T-helper 2 cell treated with Interferon-gamma antibody and Interleukin-4, amounts not matched to agents 5 μg/mL and 100 μg/mL, for 36 hours (primary cell): ENCODE data around the gene KRTAP9-2.
"Not testable (repeated sequence)": the region's sequence is repeated elsewhere in the genome, so short reads cannot be mapped to it uniquely, and the experiment has no call there.

Experiments
- DNase-seq: peaks from one replicate; pipeline ENCODE4 v3.0.0; 2021; ENCODE audit warnings: low spot score
- H3K27ac Mint-ChIP-seq: one replicate; pipeline ENCODE4 v1.8.0; 2021; ENCODE audit warnings: mild to moderate bottlenecking, mixed read lengths
- H3K27me3 Mint-ChIP-seq: one replicate; pipeline ENCODE4 v1.8.0; 2021; ENCODE audit warnings: low read depth, mixed read lengths
- H3K36me3 Mint-ChIP-seq: one replicate; pipeline ENCODE4 v1.8.0; 2021; ENCODE audit warnings: low read depth, mixed read lengths
- H3K4me1 Mint-ChIP-seq: one replicate; pipeline ENCODE4 v1.8.0; 2021; ENCODE audit warnings: low read depth, mixed read lengths
- H3K4me3 Mint-ChIP-seq: one replicate; pipeline ENCODE4 v1.8.0; 2022; ENCODE audit warnings: mild to moderate bottlenecking, moderate library complexity, mixed read lengths
- H3K9me3 Mint-ChIP-seq: one replicate; pipeline ENCODE4 v1.8.0; 2021; ENCODE audit warnings: mixed read lengths

Gene KRTAP9-2

DNA sequence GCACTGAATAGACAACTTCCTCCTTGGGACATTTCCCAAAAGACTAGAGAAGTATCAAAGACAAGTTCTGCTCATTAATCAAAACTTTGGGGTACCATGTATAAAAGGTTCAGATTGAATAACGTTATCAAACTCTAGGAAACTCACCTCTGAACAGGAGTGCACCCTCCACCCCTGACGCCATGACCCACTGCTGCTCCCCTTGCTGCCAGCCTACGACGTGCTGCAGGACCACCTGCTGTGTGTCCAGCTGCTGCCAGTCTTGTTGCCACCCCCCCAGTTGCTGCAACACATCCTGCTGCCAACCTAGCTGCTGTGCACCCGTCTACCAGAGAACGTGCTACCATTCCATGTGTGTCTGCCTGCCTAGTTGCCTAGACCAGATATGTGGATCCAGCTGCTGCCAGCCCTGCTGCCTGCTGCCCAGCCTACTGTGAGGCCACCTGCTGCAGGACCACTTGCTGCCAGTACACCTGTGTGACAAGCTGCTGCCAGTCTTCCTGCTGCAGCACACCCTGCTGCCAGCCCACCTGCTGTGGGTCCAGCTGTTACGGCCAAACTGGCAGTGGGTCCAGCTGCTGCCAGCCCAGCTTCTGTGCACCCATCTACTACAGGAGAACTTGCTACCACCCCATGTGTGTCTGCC is 13.8 kb upstream of the KRTAP9-2 start:
- no peak for DNase-seq
- H3K9me3 Mint-ChIP-seq = no peaks in the 10 kb centered on the region
- no peak overlapping the region for H3K27ac Mint-ChIP-seq
- no peaks in the 10 kb centered on the region for H3K4me1 Mint-ChIP-seq
- no peaks in the 10 kb centered on the region for H3K36me3 Mint-ChIP-seq
- H3K4me3 Mint-ChIP-seq = no peak overlapping the region
- H3K27me3 Mint-ChIP-seq = peaks cover 23% of the 10 kb centered on the region

DNA sequence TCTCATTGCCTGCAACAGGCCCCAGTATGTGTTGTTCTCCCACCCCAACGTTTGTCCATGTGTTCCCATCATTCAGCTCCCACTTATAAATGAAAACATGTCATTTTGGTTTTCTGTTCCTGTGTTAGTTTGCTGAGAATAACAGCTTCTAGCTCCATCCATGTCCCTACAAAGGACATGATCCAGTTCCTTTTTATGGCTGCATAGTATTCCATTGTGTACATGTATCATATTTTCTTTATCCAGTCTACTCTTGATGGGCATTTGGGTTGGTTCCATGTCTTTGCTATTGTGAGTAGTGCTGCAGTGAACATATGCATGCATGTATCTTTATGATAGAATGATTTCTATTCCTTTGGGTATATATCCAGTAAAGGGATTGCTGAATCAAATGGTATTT is 10.8 kb upstream of the KRTAP9-2 start:
- Mint-ChIP-seq H3K36me3 (no peaks in the 10 kb centered on the region), H3K9me3 (no peaks in the 10 kb centered on the region), H3K27ac (no peak overlapping the region), H3K27me3 (peaks cover 5% of the 10 kb centered on the region), H3K4me1 (no peaks in the 10 kb centered on the region), H3K4me3 (no peak overlapping the region)
- no peak for DNase-seq

DNA sequence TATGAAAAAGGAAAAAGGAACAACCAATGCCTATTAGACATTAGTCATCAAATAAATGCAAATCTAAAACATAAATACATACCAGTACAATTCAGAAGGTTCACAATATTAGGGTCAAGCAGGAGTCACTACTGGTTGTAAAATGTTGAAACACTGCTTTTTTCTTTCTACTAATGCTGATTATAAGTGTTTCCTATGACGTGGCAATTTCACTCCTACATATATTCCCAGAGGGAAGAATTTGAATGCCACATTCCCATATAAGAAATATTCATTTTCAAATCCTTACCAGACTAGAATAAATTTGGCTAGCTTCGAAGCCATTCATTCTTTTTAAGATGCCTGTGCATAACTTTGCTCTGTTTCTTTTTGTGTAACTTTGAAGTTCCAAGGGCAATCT is 2.6 kb upstream of the KRTAP9-2 start:
- Mint-ChIP-seq H3K9me3 (no peaks in the 10 kb centered on the region), H3K4me3 (no peak overlapping the region), H3K27ac (no peak overlapping the region), H3K4me1 (no peaks in the 10 kb centered on the region), H3K27me3 (peaks cover 11% of the 10 kb centered on the region), H3K36me3 (no peaks in the 10 kb centered on the region)
- DNase-seq = no peak

DNA sequence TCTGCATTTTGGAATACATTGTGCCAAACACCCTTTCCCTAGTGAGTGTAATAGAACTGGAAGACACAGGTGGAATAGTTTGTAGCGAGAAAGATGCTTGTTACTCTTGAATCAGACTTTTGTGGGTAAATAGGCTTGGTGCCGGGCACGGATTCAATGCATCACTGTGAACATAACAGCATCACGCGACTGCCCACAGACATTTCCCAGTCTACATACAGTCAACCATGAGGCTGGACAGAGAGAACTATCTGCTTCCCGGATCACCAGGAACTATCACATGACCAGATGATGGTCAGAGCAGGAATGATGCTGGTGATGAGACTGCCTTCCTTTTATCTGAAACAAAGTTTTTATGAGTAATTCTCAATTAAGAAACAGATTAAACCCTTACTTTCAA is 397 bp upstream of the KRTAP9-2 start:
- H3K9me3 Mint-ChIP-seq = no peaks in the 10 kb centered on the region
- no peak overlapping the region for H3K27ac Mint-ChIP-seq

DNA sequence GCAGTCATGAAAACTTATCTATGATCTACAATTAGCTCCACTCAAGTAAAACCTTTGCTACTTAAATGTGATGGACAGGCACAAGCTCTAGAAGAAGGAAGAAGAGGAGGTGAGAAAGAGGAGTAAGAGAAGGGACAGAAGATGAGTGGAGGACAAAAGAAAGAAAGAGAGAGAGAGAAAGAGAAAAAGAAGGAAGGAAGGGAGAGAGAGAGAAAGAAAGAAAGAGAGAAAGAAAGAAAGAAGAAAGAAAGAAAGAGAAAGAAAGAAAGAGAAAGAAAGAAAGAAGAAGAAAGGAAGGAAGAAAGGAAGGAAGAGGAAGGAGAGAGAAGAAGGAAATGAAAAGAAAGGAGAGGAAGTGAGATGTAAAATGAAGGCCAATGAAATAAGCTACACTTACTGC is 3.6 kb downstream of the KRTAP9-2 start:
- no peak overlapping the region for H3K4me3 Mint-ChIP-seq
- H3K27ac Mint-ChIP-seq = no peak overlapping the region
- H3K4me1 Mint-ChIP-seq = no peaks in the 10 kb centered on the region
- DNase-seq = no peak
- no peaks in the 10 kb centered on the region for H3K36me3 Mint-ChIP-seq
- peaks cover 13% of the 10 kb centered on the region for H3K27me3 Mint-ChIP-seq
- no peaks in the 10 kb centered on the region for H3K9me3 Mint-ChIP-seq

More for the DNA sequence above, 397 bp upstream of the KRTAP9-2 start:
- no peak overlapping the region for H3K4me3 Mint-ChIP-seq
- H3K4me1 Mint-ChIP-seq = no peaks in the 10 kb centered on the region
- H3K36me3 Mint-ChIP-seq = no peaks in the 10 kb centered on the region
- H3K27me3 Mint-ChIP-seq = peaks cover 13% of the 10 kb centered on the region
- DNase-seq = no peak

DNA sequence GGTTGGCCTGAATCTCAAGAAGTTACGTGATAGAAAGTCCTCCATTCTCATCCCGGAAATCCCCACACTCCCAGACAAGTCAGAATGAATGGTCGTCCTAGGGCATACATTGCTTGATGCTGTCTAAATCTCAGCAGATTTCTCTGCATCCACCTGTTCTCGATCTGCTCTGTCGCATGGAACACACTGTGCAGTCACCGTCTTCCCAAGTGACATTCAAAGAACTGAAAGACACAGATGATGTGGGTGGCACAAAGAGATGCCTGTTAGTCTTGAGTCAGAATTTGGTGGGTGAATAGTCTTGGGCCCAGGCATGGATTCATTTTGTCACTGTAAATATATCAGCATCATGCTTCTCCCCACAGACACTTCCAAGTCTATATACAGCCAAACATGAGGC is 5.3 kb downstream of the KRTAP9-2 start:
- H3K9me3 Mint-ChIP-seq = no peaks in the 10 kb centered on the region

DNA sequence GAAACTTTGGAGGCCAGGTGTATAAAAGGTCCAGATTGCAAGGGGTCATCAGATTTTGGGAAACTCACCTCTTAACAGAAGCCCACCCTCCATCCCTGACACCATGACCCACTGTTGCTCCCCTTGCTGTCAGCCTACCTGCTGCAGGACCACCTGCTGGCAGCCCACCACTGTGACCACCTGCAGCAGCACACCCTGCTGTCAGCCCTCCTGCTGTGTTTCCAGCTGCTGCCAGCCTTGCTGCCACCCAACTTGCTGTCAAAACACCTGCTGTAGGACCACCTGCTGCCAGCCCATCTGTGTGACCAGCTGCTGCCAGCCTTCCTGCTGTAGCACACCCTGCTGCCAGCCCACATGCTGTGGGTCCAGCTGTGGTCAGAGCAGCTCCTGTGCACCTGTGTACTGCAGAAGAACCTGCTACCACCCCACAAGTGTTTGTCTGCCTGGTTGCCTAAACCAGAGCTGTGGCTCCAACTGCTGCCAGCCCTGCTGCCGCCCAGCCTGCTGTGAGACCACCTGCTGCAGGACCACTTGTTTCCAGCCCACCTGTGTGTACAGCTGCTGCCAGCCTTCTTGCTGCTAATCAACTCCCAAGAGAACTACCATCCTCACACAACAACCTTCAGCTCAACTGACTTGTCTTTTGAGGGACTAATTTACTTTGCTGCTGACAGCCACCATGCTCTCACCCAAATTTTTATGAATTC is 6.1 kb downstream of the KRTAP9-2 start, which contains the start of gene KRTAP9-3:
KRTAP9-3 (plus strand) TSS at position 51 of the 707 bp plus-strand sequence; CDS start at position 104, 53 bp downstream.
- not testable (repeated sequence) for H3K4me3 Mint-ChIP-seq, H3K9me3 Mint-ChIP-seq, H3K36me3 Mint-ChIP-seq, H3K4me1 Mint-ChIP-seq, DNase-seq, H3K27ac Mint-ChIP-seq
- H3K27me3 Mint-ChIP-seq = peaks cover 16% of the 10 kb centered on the region

More for the DNA sequence above, 5.3 kb downstream of the KRTAP9-2 start:
- Mint-ChIP-seq H3K4me3 (no peak overlapping the region), H3K27me3 (peaks cover 16% of the 10 kb centered on the region), H3K36me3 (no peaks in the 10 kb centered on the region), H3K4me1 (no peaks in the 10 kb centered on the region), H3K27ac (no peak overlapping the region)
- DNase-seq = no peak

DNA sequence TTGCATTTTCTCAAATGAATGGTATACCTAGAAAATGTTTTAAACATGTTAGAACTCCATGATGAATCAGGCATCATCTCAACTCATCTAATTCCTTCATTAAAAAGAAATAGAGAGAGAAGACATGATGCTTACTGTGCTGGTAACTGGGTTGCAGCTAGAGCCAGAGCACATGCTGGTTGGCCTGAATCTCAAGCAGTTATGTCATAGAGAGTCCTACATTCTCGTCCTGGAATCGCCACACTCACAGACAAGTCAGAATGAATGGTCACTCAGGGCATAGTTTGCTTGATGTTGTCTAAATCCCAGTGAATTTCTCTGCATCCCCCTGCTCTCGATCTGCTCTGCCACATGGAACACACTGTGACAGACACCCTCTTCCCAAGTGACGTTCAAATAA is 10.7 kb downstream of the KRTAP9-2 start:
- not testable (repeated sequence) for H3K4me1 Mint-ChIP-seq, DNase-seq, H3K4me3 Mint-ChIP-seq, H3K9me3 Mint-ChIP-seq, H3K36me3 Mint-ChIP-seq, H3K27ac Mint-ChIP-seq, H3K27me3 Mint-ChIP-seq

DNA sequence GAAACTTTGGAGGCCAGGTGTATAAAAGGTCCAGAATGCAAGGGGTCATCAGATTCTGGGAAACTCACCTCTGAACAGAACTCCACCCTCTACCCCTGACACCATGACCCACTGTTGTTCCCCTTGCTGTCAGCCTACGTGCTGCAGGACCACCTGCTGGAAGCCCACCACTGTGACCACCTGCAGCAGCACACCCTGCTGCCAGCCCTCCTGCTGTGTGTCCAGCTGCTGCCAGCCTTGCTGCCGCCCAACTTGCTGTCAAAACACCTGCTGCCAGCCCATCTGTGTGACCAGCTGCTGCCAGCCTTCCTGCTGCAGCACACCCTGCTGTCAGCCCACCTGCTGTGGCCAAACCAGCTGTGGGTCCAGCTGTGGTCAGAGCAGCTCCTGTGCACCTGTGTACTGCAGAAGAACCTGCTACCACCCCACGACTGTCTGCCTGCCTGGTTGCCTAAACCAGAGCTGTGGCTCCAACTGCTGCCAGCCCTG is 11.5 kb downstream of the KRTAP9-2 start, which contains the start of gene KRTAP9-8:
KRTAP9-8 (plus strand) TSS at position 51 of the 489 bp plus-strand sequence; CDS start at position 104, 53 bp downstream.
- not testable (repeated sequence) for DNase-seq, H3K4me3 Mint-ChIP-seq, H3K4me1 Mint-ChIP-seq, H3K9me3 Mint-ChIP-seq, H3K27me3 Mint-ChIP-seq, H3K36me3 Mint-ChIP-seq, H3K27ac Mint-ChIP-seq

DNA sequence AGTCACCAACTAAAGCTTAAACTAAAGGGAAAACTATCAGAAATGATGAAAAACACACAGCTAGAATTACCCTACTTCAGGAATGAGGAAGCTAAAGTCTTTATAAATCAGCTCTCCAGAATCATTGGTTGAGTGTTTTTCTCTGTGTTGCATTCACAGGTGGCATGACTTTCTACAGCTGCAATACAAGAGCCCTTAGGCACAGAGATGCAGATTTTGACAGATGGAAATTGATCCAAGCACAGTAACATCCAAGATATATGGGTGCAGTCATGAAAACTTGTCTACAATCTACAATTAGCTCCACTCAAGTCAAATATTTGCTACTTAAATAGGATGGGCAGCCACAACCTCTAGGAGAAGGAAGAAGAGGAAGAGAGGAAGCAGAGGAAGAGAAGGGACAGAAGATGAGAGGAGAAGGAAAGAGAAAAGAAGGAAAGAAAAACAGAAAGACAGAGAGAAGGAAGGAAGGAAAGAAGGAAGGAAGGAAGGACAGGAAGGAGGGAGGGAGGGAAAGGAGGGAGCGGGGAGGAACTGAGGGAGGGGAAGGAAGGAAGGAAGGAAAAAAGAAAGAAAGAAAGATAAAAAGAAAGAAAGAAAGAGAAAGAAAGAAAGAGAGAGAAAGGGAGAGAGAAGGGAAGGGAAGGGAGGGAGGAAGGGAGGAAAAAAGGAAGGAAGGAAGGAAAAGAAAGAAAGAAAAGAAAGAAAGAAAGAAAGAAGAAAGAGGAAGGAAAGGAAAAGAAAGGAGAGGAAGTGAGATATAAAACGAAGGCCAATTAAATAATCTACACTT is 20.7 kb downstream of the KRTAP9-2 start:
- not testable (repeated sequence) for H3K4me3 Mint-ChIP-seq, H3K27ac Mint-ChIP-seq, H3K36me3 Mint-ChIP-seq, DNase-seq, H3K4me1 Mint-ChIP-seq, H3K27me3 Mint-ChIP-seq, H3K9me3 Mint-ChIP-seq

DNA sequence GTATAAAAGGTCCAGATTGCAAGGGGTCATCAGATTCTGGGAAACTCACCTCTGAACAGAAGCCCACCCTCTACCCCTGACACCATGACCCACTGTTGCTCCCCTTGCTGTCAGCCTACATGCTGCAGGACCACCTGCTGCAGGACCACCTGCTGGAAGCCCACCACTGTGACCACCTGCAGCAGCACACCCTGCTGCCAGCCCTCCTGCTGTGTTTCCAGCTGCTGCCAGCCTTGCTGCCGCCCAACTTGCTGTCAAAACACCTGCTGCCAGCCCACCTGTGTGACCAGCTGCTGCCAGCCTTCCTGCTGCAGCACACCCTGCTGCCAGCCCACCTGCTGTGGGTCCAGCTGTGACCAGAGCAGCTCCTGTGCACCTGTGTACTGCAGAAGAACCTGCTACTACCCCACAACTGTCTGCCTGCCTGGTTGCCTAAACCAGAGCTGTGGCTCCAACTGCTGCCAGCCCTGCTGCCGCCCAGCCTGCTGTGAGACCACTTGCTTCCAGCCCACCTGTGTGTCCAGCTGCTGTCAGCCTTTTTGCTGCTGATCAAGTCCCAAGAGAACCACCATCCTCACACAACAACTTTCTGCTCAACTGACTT is 23.3 kb downstream of the KRTAP9-2 start, which contains the start of gene KRTAP9-4:
KRTAP9-4 (plus strand) TSS at position 51 of the 604 bp plus-strand sequence; CDS start at position 85, 34 bp downstream.
- H3K4me3 Mint-ChIP-seq, H3K36me3 Mint-ChIP-seq, H3K4me1 Mint-ChIP-seq, H3K27ac Mint-ChIP-seq, DNase-seq, H3K9me3 Mint-ChIP-seq: not testable (repeated sequence)
- H3K27me3 Mint-ChIP-seq = peaks cover 18% of the 10 kb centered on the region

DNA sequence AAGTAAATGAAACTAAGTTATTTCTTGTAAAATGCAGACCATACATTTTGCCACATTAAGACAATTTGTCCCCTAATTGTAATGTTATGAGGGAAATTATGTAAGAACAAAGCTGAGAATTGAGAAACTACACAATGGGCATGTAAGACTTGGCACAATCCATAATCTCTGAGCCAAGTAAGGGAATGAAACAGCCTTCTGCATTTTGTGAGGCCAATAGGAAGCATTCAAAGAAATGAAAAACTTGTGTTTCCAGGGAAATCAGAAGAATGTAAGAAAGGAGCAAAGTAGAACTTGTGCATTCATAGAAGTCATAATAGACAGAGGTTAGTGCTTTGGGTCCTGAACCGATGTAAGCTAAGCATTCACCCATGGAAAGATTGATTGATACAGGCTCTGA is 24.8 kb downstream of the KRTAP9-2 start:
- peaks cover 22% of the 10 kb centered on the region for H3K27me3 Mint-ChIP-seq
- H3K36me3 Mint-ChIP-seq = no peaks in the 10 kb centered on the region
- no peak overlapping the region for H3K27ac Mint-ChIP-seq
- no peak overlapping the region for H3K4me3 Mint-ChIP-seq
- no peak for DNase-seq
- no peaks in the 10 kb centered on the region for H3K4me1 Mint-ChIP-seq
- no peaks in the 10 kb centered on the region for H3K9me3 Mint-ChIP-seq

DNA sequence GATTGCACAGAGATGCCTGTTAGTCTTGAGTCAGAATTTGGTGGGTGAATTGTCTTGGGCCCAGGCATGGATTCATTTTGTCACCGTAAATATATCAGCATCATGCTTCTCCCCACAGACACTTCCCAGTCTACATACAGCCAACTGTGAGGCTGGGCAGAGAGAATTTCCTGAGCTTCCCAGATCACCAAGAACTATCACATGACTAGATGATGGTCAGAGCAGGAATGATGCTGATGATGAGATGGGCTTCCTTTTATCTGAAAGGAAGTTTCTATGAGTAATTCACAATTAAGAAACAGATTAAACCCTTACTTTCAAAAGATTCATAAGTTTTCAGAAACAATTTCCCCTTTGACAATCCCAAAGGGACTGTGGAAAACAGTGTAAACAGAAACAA is 28.4 kb downstream of the KRTAP9-2 start:
- no peak overlapping the region for H3K4me3 Mint-ChIP-seq
- peaks cover 30% of the 10 kb centered on the region for H3K27me3 Mint-ChIP-seq
- H3K4me1 Mint-ChIP-seq = no peaks in the 10 kb centered on the region
- no peak overlapping the region for H3K27ac Mint-ChIP-seq
- H3K9me3 Mint-ChIP-seq = no peaks in the 10 kb centered on the region
- no peaks in the 10 kb centered on the region for H3K36me3 Mint-ChIP-seq
- DNase-seq = no peak
